ENCODE results near the gene SMTNL2.
"Not testable (repeated sequence)": the region's sequence is repeated elsewhere in the genome, so short reads cannot be mapped to it uniquely, and the experiment has no call there.

Gene SMTNL2

DNA sequence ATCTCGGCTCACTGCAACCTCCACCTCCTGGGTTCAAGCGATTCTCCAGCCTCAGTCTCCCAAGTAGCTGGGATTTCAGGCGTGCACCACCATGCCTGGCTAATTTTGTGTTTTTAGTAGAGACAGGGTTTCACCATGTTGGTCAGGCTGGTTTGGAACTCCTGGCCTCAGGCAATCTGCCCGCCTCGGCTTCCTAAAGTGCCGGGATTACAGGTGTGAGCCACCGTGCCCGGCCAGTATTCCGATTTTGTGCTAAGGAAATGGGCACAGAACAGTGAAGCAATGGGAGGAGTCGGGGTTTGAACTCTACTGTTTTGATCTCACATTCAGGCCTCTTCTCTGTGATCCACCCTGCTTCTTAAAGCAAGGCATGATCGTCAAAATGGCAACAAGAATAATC, 20.4 kb downstream of the SMTNL2 start:
- DNase-seq, result not testable (repeated sequence)

DNA sequence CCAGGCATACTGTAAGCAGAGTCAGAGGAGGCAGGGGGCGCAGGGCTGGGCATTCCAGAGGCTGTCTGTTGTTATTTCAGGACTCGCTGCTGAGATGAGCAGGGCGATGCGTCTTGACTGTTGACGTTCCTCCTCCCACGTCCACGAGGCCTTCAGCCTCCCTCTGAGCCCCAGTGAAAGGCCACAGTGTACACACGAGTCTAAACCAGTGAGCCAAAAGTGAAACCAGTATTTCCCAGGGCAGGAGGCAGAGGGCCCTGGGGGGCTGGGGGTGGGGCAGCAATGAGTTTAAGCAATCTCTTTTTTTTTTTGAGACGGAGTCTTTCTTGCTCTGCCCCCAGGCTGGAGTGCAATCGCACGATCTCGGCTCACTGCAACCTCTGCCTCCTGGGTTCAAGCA, 21.5 kb downstream of the SMTNL2 start:
- DNase-seq, result no peak

DNA sequence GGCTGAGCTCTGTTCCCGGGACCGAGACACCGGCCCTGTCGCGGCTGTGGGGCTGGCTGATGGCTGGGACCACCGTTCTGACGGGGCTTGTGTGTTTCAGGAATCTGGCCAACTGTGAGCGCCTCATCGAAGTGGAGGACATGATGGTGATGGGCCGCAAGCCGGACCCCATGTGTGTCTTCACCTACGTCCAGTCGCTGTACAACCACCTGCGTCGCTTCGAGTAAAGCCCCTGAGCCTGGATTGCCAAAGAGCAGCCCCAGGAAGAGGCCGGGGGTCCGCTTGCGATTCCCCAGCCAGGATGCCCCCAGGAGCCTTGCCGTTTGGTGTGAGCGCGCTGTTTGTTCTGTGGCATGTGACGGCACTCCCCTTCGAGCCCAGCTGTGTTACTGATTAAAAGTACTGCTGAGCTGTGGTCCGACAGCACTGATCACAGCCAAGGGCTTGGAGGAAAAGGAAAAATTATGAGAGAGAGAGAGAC, 23.0 kb downstream of the SMTNL2 start:
- no peak for DNase-seq

DNA sequence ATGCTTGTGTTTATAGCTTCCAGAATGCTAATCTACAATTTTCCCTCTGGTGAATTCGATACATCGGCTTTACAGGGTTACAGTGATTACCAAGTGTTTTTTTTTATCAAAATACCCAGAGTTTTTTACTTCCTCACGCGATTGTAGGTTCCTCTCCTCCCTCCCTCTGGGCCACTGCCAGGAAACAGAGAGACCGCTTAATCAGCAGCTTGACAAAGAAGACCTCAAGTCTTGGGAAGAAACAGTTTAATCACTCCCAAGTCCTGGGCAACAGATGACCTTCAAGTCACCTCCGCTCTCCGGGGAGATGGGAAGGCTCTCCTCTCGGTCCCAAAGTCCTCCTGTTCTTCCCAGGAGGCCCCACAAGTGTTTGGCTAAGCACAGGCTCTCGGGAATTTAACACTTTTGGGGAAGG, 23.5 kb downstream of the SMTNL2 start:
- no peak for DNase-seq

DNA sequence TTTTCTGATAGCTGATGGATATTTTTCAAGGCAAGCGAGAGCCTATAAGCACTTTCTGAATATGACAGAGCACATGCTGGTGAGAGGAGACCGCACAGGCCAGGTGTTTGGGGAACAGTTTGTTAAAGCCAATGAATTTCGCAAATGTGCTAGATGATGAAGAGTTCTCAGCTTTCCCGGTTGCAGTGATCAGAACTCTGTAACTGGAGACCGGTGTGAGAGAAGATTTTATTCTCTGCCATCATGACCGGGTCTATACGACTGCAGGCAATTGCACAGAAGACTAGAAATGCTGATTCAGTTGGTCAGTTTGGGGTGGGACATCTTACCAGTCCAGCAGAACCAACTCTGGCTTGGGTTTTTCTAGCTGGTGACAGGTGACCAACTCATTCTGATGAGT, 25.4 kb downstream of the SMTNL2 start:
- no peak for DNase-seq

DNA sequence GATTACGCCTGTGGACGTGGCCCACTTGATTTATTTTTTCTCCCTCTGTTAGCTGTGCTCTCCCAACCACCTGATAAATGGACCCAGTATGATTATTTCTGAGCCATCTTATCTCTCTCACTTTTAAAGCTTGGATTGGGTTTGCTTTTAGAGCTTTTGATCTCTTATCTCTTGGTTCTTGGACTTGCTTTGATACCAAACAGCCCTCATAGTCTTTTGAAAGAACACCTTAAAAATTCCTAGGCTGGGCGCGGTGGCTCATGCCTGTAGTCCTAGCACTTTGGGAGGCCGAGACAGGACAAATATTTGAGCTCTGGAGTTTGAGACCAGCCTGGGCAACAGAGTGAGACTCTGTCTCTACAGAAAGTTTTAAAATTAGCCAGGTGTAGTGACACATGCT, 25.8 kb downstream of the SMTNL2 start:
- DNase-seq, result no peak

DNA sequence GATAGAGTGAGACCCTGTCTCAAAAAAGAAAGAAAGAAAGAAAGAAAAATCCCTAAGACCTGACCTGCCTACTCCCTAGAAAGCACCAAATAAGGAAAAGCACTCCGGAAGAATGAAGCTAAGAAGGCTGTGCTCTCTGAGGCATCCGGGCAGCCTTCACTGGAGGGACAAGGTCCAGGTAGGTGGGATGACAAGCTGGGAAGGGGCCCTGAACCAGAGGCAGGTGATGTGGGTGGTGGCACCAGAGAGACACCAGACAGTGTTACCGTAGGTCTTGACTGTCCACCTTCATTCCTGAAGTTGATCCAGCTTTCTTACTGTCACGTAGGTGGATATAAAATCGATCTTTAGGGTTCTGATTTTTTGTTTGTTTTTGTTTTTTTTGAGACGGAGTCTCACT, 26.3 kb downstream of the SMTNL2 start:
- no peak for DNase-seq

DNA sequence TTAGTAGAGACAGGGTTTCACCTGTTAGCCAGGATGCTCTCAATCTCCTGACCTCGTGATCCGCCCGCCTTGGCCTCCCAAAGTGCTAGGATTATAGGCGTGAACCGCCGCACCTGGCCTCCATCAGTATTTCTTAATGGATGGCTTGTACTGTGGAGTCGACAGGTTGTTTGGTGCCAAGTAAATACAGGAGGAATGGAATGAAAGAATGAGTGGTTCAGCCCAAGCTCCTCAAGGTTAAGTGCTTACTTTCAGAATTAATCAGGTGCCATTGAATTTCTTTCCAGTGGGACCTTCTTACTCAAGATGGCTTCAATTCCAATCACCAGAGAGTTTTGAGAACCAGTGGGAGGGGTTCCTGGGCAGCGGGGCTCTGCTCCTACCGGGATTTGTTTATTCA, 32.1 kb downstream of the SMTNL2 start:
- no peak for DNase-seq

DNA sequence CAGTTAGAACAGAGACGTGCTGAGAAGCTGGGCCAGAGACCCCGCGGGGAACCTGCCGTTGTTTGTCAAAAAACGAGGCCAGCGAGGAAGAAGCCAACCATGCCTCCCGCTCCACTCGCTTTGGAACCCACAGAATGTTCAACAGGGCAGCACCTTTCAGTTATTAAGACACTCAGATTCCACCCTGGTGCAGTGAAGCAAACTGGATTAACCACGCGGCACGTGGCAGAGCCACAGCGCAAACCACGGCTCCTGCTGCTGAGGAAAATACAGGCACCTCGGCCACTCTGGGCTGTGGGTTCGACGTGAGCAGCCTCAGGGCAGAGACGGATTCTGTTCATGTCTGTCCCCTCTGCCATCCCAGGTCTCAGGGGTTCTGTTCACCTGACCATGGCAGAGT, 32.8 kb downstream of the SMTNL2 start:
- no peak for DNase-seq

DNA sequence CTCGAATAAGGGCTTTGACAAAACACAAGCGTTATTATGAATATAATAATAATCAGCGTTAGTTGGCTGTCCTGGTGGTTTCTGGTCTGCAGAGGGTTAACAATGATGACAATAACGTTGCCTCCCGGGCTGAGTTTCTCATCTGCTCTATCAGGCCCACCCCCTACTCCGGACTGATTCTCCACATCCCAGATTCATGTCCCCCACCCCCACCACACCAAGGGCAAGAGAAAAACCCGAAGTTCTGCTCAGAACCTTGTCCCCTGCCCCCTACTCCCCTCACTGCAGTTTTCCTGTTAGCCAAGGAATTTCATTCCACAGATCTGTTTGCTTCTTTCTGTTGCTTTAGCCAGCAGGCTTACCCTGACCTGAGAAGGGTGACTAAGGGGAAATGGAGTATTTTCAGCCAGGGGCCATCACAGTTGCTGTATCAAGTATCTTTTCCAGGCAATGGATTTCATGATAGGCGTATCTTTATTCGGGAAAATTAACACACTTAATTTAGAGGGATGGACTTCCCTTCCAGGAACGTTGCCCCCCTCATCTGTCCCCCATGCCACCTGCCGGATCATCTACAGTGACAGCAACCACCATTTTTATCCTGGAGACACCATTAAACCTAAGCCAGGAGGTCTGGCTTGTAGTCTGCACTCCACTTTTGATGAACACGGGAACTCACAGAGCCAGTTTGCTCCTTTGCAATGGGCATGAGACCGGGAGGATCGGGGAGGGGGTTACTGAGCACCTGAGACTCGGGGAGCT, 33.4 kb downstream of the SMTNL2 start:
- no peak for DNase-seq

DNA sequence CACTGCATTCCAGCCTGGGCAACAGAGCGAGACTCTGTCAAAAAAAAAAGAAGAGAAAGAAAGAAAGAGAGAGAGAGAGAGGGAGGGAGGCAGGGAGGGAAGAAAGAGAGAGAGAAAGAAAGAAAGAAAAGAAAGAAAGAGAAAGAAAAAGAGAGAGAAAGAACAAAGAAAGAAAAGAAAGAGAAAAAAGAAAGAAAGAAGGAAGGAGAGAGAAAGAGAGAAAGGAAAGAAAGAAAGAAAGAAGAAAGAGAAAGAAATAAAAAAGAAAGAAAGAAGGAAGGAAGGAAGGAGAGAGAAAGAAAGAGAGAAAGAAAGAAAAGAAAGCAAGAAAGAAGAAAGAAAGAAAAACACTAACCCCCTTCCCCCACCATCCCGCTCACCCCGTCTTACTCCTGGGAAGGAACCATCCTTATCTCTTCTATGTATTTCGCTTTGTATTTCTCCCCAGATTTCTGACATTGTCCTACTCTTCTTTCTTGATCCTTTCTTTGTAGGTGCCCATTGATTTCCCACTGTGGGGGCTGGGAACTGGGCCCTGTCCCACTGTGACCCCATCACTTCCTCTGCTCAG, 36.3 kb downstream of the SMTNL2 start:
- DNase-seq, result no peak

DNA sequence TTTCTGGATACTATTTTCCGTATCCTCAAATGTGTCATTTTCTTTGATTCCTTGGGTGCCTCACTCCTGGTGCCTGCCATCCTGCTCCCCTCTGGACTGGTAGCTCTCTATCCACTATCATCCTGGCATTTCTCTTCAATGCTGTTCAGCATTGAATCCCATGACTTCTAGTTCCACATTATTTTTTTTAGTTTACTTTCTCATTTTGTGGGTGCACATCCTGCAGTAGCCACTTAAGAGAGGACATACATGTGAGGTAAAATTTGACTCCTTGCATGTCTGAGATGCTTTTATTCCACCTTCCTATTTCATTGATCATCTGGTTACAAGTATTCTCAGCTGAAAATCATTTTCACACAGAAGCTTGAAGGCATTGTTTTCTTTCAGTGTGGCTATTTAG, 38.0 kb downstream of the SMTNL2 start:
- DNase-seq, result no peak

DNA sequence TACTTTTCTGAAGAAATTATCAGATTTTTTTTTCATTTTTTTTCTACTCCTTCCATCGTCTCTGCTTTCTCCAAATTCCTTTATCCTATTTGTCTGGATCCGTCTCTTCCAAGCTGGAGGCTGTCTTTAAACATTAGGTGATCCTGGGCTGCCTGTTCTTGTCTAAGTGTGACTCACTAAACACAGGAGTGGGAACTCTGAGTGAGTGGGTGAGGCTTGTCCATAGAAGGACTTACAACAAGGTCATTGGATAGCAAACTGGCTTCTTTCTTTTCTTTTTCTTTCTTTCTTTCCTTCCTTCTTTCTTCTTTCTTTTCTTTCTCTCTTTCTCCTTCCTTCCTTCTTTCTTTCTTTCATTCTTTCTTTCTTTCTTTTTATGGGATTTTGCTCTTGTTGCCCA, 38.9 kb downstream of the SMTNL2 start:
- DNase-seq, result no peak

DNA sequence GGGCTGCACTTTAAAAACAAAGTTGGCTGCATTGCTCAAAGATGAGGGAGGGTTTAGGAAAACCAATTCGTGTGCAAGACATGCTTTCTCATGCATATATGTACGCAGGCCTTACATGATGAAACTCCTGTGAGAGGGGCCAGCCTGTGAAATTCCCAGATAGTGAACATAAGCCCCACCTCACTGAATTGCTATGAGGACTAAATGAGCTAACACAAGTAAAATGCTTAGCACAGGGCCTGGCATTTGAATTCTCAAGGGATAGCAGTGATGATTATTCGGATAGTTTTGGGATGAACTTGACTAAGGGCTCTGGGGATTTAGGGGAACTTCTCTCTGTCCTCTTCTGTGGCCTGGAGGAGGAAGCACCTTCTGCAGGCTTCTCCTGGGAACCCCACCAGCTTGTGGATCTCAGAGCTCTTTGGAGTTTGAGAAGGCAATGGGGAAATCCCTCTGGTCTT, 40.2 kb downstream of the SMTNL2 start:
- not testable (repeated sequence) for DNase-seq

DNA sequence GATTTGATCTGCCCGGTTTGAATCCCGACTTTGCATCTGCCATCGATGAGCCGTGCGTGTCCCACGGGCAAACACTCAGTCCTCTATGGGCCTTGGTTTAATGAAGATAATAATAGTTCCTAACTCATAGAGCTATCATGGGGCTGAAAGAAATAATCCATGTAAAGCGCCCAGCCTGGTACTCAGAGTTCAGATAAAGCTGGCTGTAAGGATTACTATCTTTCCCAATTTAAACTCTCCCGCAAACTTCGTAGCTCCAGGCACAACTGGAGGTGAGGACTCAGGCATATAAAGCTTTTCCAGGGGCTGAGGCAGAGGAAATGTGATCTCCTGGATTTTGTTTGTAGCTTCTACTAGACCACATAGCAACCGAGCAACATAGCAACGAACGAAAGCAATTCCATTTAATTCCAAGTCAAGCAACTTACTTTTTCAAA, 40.9 kb downstream of the SMTNL2 start:
- DNase-seq, result no peak

DNA sequence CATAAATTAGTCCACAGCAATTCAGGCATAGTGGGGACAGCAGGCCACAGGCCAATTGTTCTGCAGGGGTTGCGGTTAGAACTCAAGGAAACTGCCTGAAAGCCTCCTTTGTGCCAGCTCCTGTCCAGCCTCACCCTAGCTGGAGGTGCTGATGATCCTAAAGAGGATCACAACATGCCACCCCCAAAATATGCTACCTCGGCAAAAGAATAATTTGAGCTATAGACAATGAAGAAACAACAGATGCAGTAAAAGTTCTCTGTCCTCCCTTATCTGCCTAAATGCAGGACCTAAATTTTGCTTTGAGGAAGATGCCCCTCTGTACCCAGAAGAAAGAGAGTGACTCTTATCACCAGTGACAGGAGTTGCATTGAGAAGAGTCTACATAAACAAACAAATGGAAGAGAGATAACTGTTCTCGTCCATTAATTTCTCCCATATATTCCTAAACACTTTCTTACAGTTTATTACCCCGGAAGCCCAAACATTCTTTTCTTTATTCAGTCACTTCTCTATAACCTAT, 42.5 kb downstream of the SMTNL2 start:
- DNase-seq, result no peak

DNA sequence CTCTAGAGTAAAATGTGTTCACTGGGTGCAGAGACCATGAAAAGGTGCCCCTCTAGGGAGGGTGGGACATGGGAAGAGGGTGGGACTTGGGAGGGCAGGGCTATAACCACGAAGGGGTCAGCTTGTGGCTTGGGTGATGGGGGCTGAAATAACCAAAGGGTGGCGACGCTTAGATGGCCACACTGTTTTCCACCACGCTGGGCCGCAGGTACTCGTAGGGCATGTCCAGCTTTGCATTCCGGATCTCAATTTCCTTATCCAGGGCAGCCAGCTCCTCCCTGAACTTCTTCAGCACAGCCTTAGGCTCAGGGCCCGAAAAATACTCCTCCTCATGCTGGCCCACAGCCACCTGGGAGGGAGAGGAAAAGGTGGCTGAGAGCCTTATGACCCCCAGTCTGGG, 47.1 kb downstream of the SMTNL2 start:
- DNase-seq, result no peak

DNA sequence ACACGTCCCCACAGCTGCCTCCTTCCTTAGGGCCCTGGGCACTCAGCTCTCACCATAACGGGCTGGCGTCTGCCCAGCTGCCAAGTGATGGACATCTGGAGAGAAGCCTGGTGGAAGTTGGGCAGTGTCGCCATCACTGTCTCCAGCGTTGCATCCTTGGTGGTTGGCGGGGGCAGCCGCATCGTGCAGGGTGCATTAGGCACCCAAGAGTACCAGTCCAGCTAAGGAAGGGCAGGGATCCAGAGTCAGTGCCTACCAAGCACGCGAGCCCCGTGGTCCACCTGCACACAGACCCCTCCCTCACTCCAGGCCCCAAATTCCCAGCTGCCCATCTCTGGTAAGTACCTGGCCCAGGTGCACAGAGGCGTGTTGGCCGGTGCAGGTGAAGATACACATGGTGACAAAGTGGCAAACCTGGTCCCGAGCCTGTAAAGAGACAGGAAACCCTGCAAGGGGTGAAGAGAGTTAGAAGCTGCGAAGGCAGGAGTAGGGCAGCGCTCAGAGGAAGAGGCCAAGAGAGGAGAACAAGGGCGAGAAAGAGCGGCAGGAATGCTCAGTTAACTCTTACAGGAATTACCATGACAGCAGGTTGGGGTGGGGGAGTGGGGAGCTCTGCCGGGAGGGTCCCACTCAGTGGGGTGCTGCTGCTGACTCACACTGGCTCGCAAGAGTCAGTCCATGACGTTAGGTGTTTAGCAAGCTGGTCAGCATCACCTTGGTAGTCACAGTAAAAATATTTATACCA, 47.7 kb downstream of the SMTNL2 start:
- DNase-seq, result no peak

DNA sequence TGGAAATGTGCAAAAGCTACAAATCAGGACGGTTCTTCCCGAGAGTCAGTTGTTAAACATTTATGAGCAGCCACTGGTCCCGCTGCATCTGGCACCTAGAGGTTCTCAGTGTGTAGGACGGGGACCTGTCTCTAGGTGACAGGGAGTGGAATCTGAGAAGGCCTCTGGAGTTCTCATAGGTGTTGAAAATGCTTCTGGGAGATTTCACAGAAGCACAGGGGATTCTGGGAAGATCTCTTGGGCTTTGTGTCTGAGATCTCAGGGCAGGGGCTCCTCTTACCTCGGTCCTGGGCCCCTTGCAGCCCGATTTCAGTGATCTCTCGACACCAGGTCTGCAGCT, 48.2 kb downstream of the SMTNL2 start:
- no peak for DNase-seq

DNA sequence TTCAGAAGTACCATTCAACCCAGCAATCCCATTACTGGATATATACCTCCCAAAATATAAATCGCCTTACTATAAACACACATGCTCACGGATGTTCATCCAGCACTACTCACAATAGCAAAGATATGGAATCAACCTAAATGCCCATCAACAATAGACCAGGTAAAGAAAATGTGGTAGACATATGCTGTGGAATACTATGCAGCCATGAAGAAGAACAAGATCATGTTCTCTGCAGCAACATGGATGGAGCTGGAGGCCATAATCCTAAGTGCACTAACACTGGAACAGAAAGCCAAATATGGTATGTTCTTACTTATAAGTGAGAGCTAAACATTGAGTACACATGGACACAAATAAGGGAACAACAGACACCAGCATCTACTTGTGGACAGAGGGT, 49.3 kb downstream of the SMTNL2 start:
- DNase-seq, result no peak

DNA sequence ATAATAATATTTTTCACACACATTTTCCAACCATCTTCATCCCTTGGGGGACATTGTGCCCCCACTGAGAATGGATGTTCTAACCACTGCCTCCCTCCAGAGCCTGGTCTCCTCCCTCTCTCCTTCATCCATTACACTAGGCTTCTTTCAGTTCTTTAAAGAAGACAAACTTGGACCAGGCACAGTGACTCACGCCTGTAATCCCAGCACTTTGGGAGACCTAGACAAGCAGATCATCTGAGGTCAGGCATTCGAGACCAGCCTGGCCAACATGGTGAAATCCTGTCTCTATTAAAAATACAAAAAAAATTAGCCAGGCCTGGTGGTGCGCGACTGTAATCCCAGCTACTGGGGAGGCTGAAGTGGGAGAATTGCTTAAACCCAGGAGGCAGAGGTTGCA, 50.6 kb downstream of the SMTNL2 start:
- no peak for DNase-seq

DNA sequence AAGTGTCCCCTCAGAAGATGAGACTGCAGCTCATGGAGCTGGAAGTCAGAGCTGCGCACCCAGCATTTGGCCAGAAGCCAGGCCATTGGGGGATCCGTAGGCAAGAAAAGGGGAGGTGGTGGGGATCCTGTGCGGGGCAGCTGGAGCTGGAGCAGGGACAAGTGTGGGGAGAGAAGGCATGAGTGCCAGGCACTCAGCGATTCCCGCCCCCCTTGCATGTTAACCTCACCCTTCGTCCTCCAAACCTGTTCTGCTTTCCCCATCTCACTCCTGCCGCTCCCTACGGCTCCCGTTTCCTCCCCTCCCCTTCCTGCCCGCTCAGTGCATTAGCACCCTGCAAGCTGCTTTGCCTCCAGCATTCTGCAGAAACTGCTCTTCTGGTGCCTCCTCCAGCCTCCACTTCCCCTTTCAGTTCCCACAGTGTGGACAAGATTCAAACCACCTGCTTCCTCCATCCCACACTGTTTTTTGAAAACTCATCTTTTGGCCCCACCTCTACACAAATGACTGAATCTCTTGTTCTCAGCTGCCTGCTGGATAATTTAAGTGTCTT, 51.6 kb downstream of the SMTNL2 start:
- DNase-seq, result no peak

DNA sequence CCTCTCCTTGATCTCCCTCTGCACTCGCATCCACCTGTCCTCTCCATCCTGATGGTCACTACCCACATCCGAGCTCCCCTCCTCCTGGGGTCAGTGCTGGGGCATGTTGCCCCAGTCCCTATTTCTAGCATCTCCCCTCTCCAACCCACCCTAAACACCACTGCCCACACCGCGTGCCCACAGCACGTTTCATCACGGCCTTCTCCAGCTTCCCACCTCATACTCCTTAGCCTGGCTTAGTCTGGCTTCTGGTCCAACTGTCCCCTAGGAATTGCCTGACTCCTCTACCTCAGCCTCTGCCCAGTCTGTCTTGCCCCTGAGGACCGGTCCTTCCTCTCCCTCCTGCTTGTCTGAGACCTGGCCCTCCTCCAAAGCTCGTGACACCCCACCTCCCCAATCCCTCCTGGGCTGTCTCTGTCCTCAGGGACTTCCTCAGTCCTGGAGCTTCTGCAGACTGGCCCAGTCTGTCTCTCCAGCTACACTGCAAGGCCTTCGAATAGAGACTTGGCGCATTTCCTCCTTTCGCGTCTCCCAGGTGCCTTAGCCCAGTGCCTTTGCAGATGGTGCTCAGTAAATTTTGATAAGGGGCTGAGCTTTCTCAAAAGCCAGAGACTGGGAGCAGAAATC, 52.3 kb downstream of the SMTNL2 start:
- no peak for DNase-seq

Data from amniotic stem cell (primary cell).